GM06990 (cell line): Measurements from ENCODE around the gene SEC16B.

Experiments used
- DNase-seq: peaks from one replicate; pipeline ENCODE4 v3.0.0-alpha.2; 2011; ENCODE audit not compliant: insufficient read length; ENCODE audit errors: extremely low read depth
- H3K27me3 ChIP-seq: replicated peaks from 2 replicates; pipeline ENCODE4 v1.6.0; 2011; ENCODE audit warnings: low read length; ENCODE audit not compliant: control insufficient read depth, insufficient read depth
- H3K36me3 ChIP-seq: 2 replicates; pipeline ENCODE4 v1.5.1; 2011; ENCODE audit warnings: low read length; ENCODE audit not compliant: control insufficient read depth, insufficient read depth
- H3K4me3 ChIP-seq: replicated peaks from 2 replicates; pipeline ENCODE4 v1.5.1; 2011; ENCODE audit warnings: low read depth, mild to moderate bottlenecking, control low read depth, low read length
- TF ChIP-seq, protein P1 (sequence below): IDR thresholded peaks from 2 replicates; pipeline ENCODE4 v1.5.1; 2011; ENCODE audit warnings: low read length, control low read depth, mild to moderate bottlenecking, inconsistent platforms; ENCODE audit not compliant: insufficient read depth, poor library complexity, severe bottlenecking

The SEC16B gene

DNA sequence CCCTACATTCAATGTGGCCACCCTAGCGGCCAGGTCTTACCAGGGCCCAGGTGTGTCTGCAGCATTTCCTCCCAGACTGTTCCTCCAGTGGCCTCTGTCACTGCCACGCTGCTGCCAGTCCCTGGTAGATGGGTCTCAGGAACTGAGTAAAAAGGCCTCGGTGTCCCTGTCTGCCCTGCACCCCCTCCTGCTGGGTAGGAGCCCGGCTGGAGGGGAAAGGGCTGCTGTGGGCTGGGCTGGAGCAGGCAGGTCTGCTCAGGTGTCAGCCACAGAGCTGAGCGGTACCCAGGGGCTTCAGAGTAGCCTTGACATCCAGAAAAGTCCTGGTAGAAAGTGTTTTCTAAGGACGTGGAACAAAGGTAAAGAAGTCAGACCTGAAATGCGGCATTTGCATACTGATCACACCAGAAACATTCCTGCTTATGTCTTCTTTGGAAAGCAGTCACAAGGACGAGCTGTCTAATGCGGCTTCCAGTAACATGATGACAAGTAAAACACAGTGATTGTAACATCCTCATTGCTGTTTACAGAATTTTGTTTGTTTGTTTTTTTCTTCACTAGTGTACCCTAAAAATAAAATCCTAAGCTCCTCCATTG lies 32.6 kb downstream of the SEC16B start:
- TF ChIP-seq, protein P1, sequence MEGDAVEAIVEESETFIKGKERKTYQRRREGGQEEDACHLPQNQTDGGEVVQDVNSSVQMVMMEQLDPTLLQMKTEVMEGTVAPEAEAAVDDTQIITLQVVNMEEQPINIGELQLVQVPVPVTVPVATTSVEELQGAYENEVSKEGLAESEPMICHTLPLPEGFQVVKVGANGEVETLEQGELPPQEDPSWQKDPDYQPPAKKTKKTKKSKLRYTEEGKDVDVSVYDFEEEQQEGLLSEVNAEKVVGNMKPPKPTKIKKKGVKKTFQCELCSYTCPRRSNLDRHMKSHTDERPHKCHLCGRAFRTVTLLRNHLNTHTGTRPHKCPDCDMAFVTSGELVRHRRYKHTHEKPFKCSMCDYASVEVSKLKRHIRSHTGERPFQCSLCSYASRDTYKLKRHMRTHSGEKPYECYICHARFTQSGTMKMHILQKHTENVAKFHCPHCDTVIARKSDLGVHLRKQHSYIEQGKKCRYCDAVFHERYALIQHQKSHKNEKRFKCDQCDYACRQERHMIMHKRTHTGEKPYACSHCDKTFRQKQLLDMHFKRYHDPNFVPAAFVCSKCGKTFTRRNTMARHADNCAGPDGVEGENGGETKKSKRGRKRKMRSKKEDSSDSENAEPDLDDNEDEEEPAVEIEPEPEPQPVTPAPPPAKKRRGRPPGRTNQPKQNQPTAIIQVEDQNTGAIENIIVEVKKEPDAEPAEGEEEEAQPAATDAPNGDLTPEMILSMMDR: no peak
- peaks cover 1% of the 10 kb centered on the region for H3K27me3 ChIP-seq
- no peaks in the 10 kb centered on the region for H3K36me3 ChIP-seq
- no peak for DNase-seq
- H3K4me3 ChIP-seq: no peak overlapping the region

DNA sequence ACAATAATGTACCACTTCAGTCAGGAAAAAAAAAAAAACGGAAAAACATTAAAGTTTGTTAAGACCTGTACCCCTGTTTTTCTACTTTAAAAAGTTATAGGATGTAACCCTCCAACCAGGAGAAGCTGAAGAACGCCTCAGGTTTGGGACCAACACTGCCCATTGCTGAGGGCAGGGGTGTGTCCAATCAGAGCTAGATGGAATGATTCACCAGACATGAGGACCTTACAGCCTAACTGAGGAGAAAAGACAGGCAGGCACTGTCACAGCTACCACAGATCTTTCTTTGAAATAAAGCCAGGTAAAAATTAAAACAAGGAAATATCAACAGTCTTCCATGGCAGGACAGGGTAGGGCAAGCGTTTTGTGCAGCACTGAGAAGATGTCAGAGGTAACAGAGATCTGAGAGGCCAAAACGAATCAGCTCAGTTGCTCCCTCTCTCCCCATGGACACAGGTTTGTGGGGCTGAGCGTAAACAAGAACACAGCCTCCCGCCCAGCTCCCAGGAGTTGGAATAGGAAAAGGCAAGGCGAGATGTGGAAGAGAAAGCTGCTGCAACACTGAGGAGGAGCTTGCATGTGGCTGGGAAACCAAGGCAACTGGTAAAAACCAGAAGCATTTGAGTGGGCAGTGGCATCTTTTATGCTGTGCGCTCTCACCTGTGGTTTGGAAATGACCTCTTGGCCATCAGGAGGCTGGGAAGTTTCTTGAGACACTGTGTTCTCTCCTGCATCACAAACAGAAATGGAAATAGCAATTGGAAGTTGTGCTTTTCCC lies 34.0 kb downstream of the SEC16B start:
- Histone ChIP-seq H3K4me3 (no peak overlapping the region), H3K27me3 (peaks cover 1% of the 10 kb centered on the region), H3K36me3 (no peaks in the 10 kb centered on the region)
- no peak for DNase-seq
- TF ChIP-seq, protein P1: no peak

- Histone ChIP-seq H3K4me3 (no peak overlapping the region), H3K36me3 (no peaks in the 10 kb centered on the region), H3K27me3 (peaks cover 1% of the 10 kb centered on the region)
- TF ChIP-seq, protein P1: no peak
- no peak for DNase-seq
Measured at GRCh38 chr1:177934927-177935326, 34.9 kb downstream of the SEC16B start.

DNA sequence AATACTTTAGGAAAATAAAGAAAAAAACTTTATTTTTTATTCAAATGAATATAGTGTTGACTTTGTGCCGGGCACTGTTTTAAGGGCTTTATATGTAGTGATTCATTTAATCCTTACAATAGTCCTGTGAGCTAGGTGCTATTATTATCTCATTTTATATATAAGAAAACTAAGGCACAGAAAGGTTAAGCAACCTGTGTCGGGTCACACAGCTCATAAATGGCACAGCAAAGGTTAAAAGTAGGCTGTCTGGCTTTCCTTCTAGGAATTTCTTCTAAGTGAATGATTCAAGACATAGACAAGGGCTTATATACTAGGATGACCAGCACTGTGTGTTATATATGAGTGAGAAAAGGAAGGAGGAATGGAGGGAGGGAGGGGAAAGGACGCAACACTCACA lies 35.4 kb downstream of the SEC16B start:
- DNase-seq: no peak
- TF ChIP-seq, protein P1: no peak
- Histone ChIP-seq H3K27me3 (peaks cover 1% of the 10 kb centered on the region), H3K4me3 (no peak overlapping the region), H3K36me3 (no peaks in the 10 kb centered on the region)

- TF ChIP-seq, protein P1: no peak
- no peak for DNase-seq
- H3K27me3 ChIP-seq: peaks cover 1% of the 10 kb centered on the region
Measured at GRCh38 chr1:177933881-177934280, 36.0 kb downstream of the SEC16B start.

More at GRCh38 chr1:177933881-177934280, 36.0 kb downstream of the SEC16B start:
- Histone ChIP-seq H3K4me3 (no peak overlapping the region), H3K36me3 (no peaks in the 10 kb centered on the region)
